Measurements from ENCODE around the gene SLX4IP. TPM values are rescaled to one million over a fixed set of nuclear protein-coding genes. Genes with fewer than 3 reads are reported as not detected.

Gene SLX4IP
- polyA plus RNA-seq, 2 of the 4 experiments (the other 2 are of a cell fraction), result 3.4 to 7.5 TPM

GRCh38 chr20:10649080-10649796 is 214.1 kb downstream of the SLX4IP start:
- 93% methylated on average over 8 of the region's 8 CpGs for WGBS (ENCODE audit: missing lambda C conversion rate)
- DNase-seq (ENCODE audit: low read depth in 1 of 2, low spot score in 1 of 2) (no peak), ATAC-seq (no peak), FAIRE-seq (no peak)
- Histone ChIP-seq H3K4me1 (peaks cover 6% of the 10 kb centered on the region; the same call in 2 of the 3 replicates), H3K4me3 (no peak overlapping the region), H3K4me2 (no peak overlapping the region), H3K9me3 (no peaks in the 10 kb centered on the region), H3K27ac (no peak overlapping the region)
- TF ChIP-seq TFCP2L1 (CRISPR knock-in tag; IDR thresholded peaks at IDR 0.05), result no peak
- no peak for TF ChIP-seq BCL3 (IDR thresholded peaks at IDR 0.05)
- TF ChIP-seq MYC (IDR thresholded peaks at IDR 0.05; ENCODE audit: borderline replicate concordance, low read length), result no peak
- TF ChIP-seq E2F6 (IDR thresholded peaks at IDR 0.05; ENCODE audit: borderline replicate concordance, low read depth), result no peak
- POLR2A ChIA-PET, result interaction anchor here (0.6 to 1.2 kb wide), 3 partner anchors 9 to 430 kb away, joined by 3 to 4 read pairs (median 3); partner anchors contain the start of gene SNAP25
- CTCF ChIA-PET, result interaction anchor here (0.8 to 4.1 kb wide), 11 partner anchors 9 to 1033 kb away, joined by 3 to 19 read pairs (median 3); no protein-coding TSS in a partner anchor

- Histone ChIP-seq H3K4me1 (peaks cover 11% of the 10 kb centered on the region; the same call in 2 of the 3 replicates), H3K27ac (no peak overlapping the region), H3K4me3 (no peak overlapping the region), H3K9me3 (no peaks in the 10 kb centered on the region), H3K4me2 (no peak overlapping the region)
- TF ChIP-seq SREBF2 (IDR thresholded peaks at IDR 0.05), result no peak
- no peak for TF ChIP-seq RCOR1 (IDR thresholded peaks at IDR 0.05; ENCODE audit: low read depth, low read length)
- no peak for TF ChIP-seq EP300 (IDR thresholded peaks at IDR 0.05)
- no peak for TF ChIP-seq PHF8 (IDR thresholded peaks at IDR 0.05; ENCODE audit: borderline replicate concordance, low read depth)
- TF ChIP-seq E2F6 (IDR thresholded peaks at IDR 0.05; ENCODE audit: borderline replicate concordance, low read depth), result no peak
- no peak for TF ChIP-seq CBX8 (IDR thresholded peaks at IDR 0.05)
- no peak for TF ChIP-seq CTCF (IDR thresholded peaks at IDR 0.05)
- no peak for TF ChIP-seq SMC3 (IDR thresholded peaks at IDR 0.05)
- no peak for TF ChIP-seq TP53 (CRISPR knock-in tag; IDR thresholded peaks at IDR 0.05)
- no peak for TF ChIP-seq EHMT2 (IDR thresholded peaks at IDR 0.05; ENCODE audit: low read depth)
- no peak for TF ChIP-seq ZSCAN20 (CRISPR knock-in tag; IDR thresholded peaks at IDR 0.05)
- no peak for TF ChIP-seq HOXA7 (CRISPR knock-in tag; IDR thresholded peaks at IDR 0.05)
- no peak for TF ChIP-seq MAX (IDR thresholded peaks at IDR 0.05)
- TF ChIP-seq HDAC2 (IDR thresholded peaks at IDR 0.05), result no peak
- TF ChIP-seq KDM1A (IDR thresholded peaks at IDR 0.05; ENCODE audit: low read depth), result no peak
- no peak for TF ChIP-seq MYC (IDR thresholded peaks at IDR 0.05; ENCODE audit: borderline replicate concordance, low read length)
- TF ChIP-seq POLR2AphosphoS2 (conservative IDR thresholded peaks at IDR 0.05; ENCODE audit: low read length), result no peak
- no peak for TF ChIP-seq PBX3 (IDR thresholded peaks at IDR 0.05)
- no peak for TF ChIP-seq JUNB (IDR thresholded peaks at IDR 0.05)
- ATAC-seq (no peak), DNase-seq (ENCODE audit: low read depth in 1 of 2, low spot score in 1 of 2) (no peak), FAIRE-seq (no peak)
- CTCF ChIA-PET, result interaction anchor here (1.0 to 4.1 kb wide), 6 partner anchors 10 to 1033 kb away, joined by 3 to 19 read pairs (median 5); no protein-coding TSS in a partner anchor
- 87% methylated on average over 3 of the region's 3 CpGs for WGBS (ENCODE audit: missing lambda C conversion rate)
- POLR2A ChIA-PET, result interaction anchor here (1.2 kb wide), 1 partner anchor 22 kb away, joined by 3 read pairs; no protein-coding TSS in a partner anchor
These were observed 214.7 kb downstream of the SLX4IP start for GRCh38 chr20:10649797-10650160.
